ENCODE measurements around the gene FYB1. TPM values are rescaled to one million over a fixed set of nuclear protein-coding genes. Genes with fewer than 3 reads are reported as not detected.
A peak's percentile ranks its signal among the peaks of the same experiment; 100 is the strongest.

FYB1 gene
- total and polyA plus RNA-seq, 2 of the 8 experiments (the other 6 are each of a cell fraction or from before 2014, with no cell fraction given): not detected

DNA sequence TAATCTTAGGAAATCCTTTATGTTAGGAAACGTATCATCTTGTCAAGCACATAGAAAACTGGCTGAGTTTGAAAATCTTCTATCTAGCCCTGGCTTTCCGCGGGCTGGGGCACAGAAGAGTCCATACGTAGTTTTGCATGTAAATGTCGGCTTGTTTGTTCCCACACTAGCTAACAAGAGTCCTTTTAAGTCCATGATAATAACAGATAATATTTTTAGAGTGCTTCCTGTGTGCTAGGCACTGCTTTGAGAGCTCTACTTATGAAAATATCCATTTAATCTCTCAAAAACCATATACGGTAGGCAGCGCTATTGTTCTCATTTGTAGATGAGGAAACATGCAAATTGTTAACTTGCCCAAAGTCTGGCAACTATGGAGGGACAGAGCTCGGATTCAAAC, 40.5 kb downstream of the FYB1 start:
- CTCF ChIA-PET (ENCODE audit: partially characterized antibody): interaction anchor here (1.1 kb wide), 1 partner anchor 173 kb away, joined by 3 read pairs; no protein-coding TSS in a partner anchor

More for the DNA sequence above, 40.5 kb downstream of the FYB1 start:
- WGBS, 2 experiments (ENCODE audit: extremely low coverage in 1 of 2, insufficient coverage in 1 of 2, insufficient read length in 1 of 2, insufficient replicate concordance in 2 of 2, low coverage in 1 of 2, low lambda C conversion rate in 2 of 2, missing lambda C conversion rate in 1 of 2): 95% methylated on average over 8 of the region's 8 CpGs; no CpG with 5 or more reads in 1 of the 2 experiments
- Histone ChIP-seq H2AK5ac (ENCODE audit: low read depth, low read length) (no peak overlapping the region), H4K8ac (ENCODE audit: extremely low read depth, insufficient read depth, low read length) (no peak overlapping the region), H4K5ac (ENCODE audit: insufficient read length, low read depth, low read length) (no peak overlapping the region), H3K4me3 (ENCODE audit: extremely low read depth in 1 of 4, insufficient read depth in 2 of 4, low read depth in 3 of 4, low read length in 4 of 4) (no peak overlapping the region), H4K20me1 (replicated peaks in 1 of 2; ENCODE audit: control insufficient read depth in 1 of 2, insufficient read depth in 2 of 2, low read length in 2 of 2) (no peaks in the 10 kb centered on the region), H3K9me3 (ENCODE audit: insufficient read depth in 2 of 2, low read depth in 1 of 2, low read length in 1 of 2) (no peaks in the 10 kb centered on the region), H2BK12ac (ENCODE audit: low read depth, low read length) (no peak overlapping the region), H3K23ac (ENCODE audit: insufficient read length) (no peak overlapping the region), H3K9ac (replicated peaks in 1 of 4; ENCODE audit: extremely low read depth in 1 of 4, low read depth in 3 of 4, low read length in 3 of 4) (no peak overlapping the region), H2BK120ac (replicated peaks; ENCODE audit: low read depth, low read length) (no peak overlapping the region), H2BK15ac (ENCODE audit: low read length) (0 out of 2 replicates have a peak overlapping the region, but pooled peaks have one; percentile 18), H3K27ac (ENCODE audit: low read depth, low read length) (no peak overlapping the region), H3K4me1 (replicated peaks in 1 of 4; ENCODE audit: control insufficient read depth in 3 of 4, insufficient read depth in 4 of 4, low read length in 3 of 4) (no peaks in the 10 kb centered on the region; a peak in 1 of 7 replicates), H2AFZ (ENCODE audit: low read length) (peak overlapping the region; percentile 11; the same call in 1 of the 2 replicates), H3K18ac (ENCODE audit: extremely low read depth, low read length) (no peak overlapping the region), H4K91ac (replicated peaks; ENCODE audit: insufficient read length, low read length) (no peak overlapping the region), H2BK5ac (ENCODE audit: low read depth, low read length) (no peak overlapping the region), H3K36me3 (ENCODE audit: control insufficient read depth in 2 of 4, insufficient read depth in 4 of 4, low read length in 3 of 4) (no peaks in the 10 kb centered on the region), H3K79me1 (ENCODE audit: low read depth, low read length) (no peaks in the 10 kb centered on the region), H3K14ac (ENCODE audit: insufficient read length) (no peak overlapping the region), H3K4ac (replicated peaks; ENCODE audit: insufficient read length, low read depth, low read length) (no peak overlapping the region), H3K79me2 (ENCODE audit: control insufficient read depth in 1 of 2, insufficient read depth in 2 of 2, low read length in 2 of 2) (no peaks in the 10 kb centered on the region), H2BK20ac (ENCODE audit: low read length) (no peak overlapping the region), H3K27me3 (replicated peaks in 1 of 4; ENCODE audit: control insufficient read depth in 3 of 4, extremely low read depth in 1 of 4, insufficient read depth in 3 of 4, low read length in 3 of 4) (peaks cover 0 to 1% (median 0%) of the 10 kb centered on the region in 4 experiments; a peak in 1 of 7 replicates), H3K56ac (replicated peaks; ENCODE audit: insufficient read length, low read depth, low read length) (no peak overlapping the region), H3K23me2 (ENCODE audit: low read depth, low read length) (no peaks in the 10 kb centered on the region), H3K4me2 (ENCODE audit: insufficient read depth in 1 of 2, low read depth in 2 of 2, low read length in 2 of 2) (no peak overlapping the region)
- POLR2A ChIA-PET (ENCODE audit: partially characterized antibody): interaction anchor here (0.6 kb wide), 1 partner anchor 363 kb away, joined by 3 read pairs; no protein-coding TSS in a partner anchor
- DNase-seq (ENCODE audit: low read depth in 1 of 2, low spot score in 2 of 2): no peak
- TF ChIP-seq SP1 (IDR thresholded peaks at IDR 0.05; ENCODE audit: low read depth, low read length): no peak
- TF ChIP-seq JUN (IDR thresholded peaks at IDR 0.05; ENCODE audit: low read depth, low read length): no peak
- TF ChIP-seq EGR1 (IDR thresholded peaks at IDR 0.05; ENCODE audit: borderline replicate concordance, low read depth, low read length): no peak
- TF ChIP-seq CBX5 (IDR thresholded peaks at IDR 0.05; ENCODE audit: low read depth, low read length): no peak
- no peak for TF ChIP-seq POU5F1 (IDR thresholded peaks at IDR 0.05; ENCODE audit: low read depth, low read length)
- TF ChIP-seq CEBPB (IDR thresholded peaks at IDR 0.05; ENCODE audit: low read depth, low read length): no peak
- FAIRE-seq: no peak

All from H1 (cell line).